Neutrophil (primary cell): ENCODE results near the gene PANK3.

Experiments used
- H3K27ac ChIP-seq: fragments of 200-600 bp; sonication (generic); 2 replicates; pipeline ENCODE4 v1.5.1; 2016; ENCODE audit warnings: mild to moderate bottlenecking, moderate library complexity
- H3K27me3 ChIP-seq: fragments of 200-600 bp; sonication (generic); 2 replicates; pipeline ENCODE4 v1.6.0; 2016; ENCODE audit warnings: mild to moderate bottlenecking
- H3K36me3 ChIP-seq: fragments of 200-600 bp; sonication (generic); 2 replicates; pipeline ENCODE4 v1.5.1; 2017
- H3K4me1 ChIP-seq, 2 experiments: fragments of 200-600 bp in 1 of 2; sonication (generic) in 1 of 2; 1 replicate in 1 of 2; 2 replicates in 1 of 2; pipeline versions ENCODE4 v1.5.1 to v1.6.1; 2013 to 2016; ENCODE audit warnings: low read depth in 1 of 2, low read length in 1 of 2, mild to moderate bottlenecking in 1 of 2, moderate library complexity in 1 of 2; ENCODE audit not compliant: control insufficient read depth in 1 of 2, insufficient read depth in 1 of 2
- H3K4me3 ChIP-seq, 2 experiments: fragments of 200-600 bp in 1 of 2; sonication (generic) in 1 of 2; 1 replicate in 1 of 2; 2 replicates in 1 of 2; pipeline ENCODE4 v1.5.1; 2013 to 2016; ENCODE audit warnings: low read depth in 1 of 2, low read length in 1 of 2, mild to moderate bottlenecking in 1 of 2, moderate library complexity in 1 of 2
- H3K9me3 ChIP-seq: fragments of 200-600 bp; sonication (generic); 2 replicates; pipeline ENCODE4 v1.5.1; 2016
- TF ChIP-seq, protein P1 (sequence below): fragments of 200-600 bp; sonication (generic); IDR thresholded peaks from 2 replicates; pipeline ENCODE4 v1.5.1; 2016; ENCODE audit warnings: antibody characterized with exemption

The PANK3 gene

DNA sequence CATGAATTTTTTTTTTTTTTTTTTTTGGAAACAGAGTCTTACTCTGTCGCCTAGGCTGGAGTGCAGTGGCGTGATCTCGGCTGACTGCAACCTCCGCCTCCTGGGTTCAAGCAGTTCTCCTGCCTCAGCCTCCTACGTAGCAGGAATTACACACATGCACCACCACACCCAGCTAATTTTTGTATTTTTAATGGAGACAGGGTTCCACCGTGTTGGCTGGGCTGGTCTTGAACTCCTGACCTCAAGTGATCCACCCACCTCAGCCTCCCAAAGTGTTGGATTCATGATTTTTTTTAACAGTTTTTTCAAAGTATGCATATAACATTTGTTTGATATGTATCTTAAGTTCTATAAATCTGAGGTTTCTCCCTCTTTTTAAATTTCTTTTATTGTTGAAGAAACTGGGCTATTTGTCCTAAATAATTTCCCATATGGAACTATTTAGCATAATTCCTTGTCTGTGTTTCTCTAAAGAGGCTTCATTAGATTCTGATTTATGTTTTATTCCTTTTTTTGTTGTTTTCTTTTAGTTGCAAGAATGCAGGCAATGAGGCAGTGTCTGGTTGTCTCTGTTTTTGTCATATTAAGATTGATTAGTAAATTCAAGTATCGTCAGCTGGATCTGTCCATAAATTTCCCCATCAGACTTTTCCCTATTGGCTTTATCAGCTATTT, 76.5 kb downstream of the PANK3 start:
- Histone ChIP-seq H3K9me3 (no peaks in the 10 kb centered on the region), H3K4me3 (no peak overlapping the region), H3K4me1 (no peaks in the 10 kb centered on the region), H3K27me3 (no peaks in the 10 kb centered on the region), H3K36me3 (peaks cover 74% of the 10 kb centered on the region), H3K27ac (no peak overlapping the region)
- TF ChIP-seq, protein P1, sequence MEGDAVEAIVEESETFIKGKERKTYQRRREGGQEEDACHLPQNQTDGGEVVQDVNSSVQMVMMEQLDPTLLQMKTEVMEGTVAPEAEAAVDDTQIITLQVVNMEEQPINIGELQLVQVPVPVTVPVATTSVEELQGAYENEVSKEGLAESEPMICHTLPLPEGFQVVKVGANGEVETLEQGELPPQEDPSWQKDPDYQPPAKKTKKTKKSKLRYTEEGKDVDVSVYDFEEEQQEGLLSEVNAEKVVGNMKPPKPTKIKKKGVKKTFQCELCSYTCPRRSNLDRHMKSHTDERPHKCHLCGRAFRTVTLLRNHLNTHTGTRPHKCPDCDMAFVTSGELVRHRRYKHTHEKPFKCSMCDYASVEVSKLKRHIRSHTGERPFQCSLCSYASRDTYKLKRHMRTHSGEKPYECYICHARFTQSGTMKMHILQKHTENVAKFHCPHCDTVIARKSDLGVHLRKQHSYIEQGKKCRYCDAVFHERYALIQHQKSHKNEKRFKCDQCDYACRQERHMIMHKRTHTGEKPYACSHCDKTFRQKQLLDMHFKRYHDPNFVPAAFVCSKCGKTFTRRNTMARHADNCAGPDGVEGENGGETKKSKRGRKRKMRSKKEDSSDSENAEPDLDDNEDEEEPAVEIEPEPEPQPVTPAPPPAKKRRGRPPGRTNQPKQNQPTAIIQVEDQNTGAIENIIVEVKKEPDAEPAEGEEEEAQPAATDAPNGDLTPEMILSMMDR, result no peak
